PC-3 (cell line): ENCODE results near the gene GLS. TPM values are rescaled to one million over a fixed set of nuclear protein-coding genes. Genes with fewer than 3 reads are reported as not detected.
A peak's percentile ranks its signal among the peaks of the same experiment; 100 is the strongest.

ENCODE experiments used
- ATAC-seq: fragments of 200-7000 bp; cut with Tn5 transposase; 2 replicates; pipeline ENCODE4 v1.9.1; 2020; ENCODE audit warnings: mild to moderate bottlenecking, moderate library complexity
- BruUV-seq: library from RNA; stranded (reverse); fragments of 400-500 nt; replicated peaks from 2 replicates; lab custom pipeline; 2021; lab: Mats Ljungman, UMichigan
- CTCF ChIA-PET: fragments of 300-600 bp; sonication (Branson Sonifier 250); formaldehyde crosslinking; loops from one replicate; lab custom pipeline; 2022; ENCODE audit warnings: antibody characterized with exemption; lab: Charles Lee
- POLR2A ChIA-PET: fragments of 300-600 bp; sonication (Branson Sonifier 250); formaldehyde crosslinking; loops from one replicate; lab custom pipeline; 2022; ENCODE audit warnings: antibody characterized with exemption; ENCODE audit not compliant: unreplicated experiment; lab: Charles Lee
- DNase-seq: peaks from one replicate; pipeline ENCODE4 v3.0.0-alpha.2; 2015
- H2AFZ ChIP-seq: fragments of 300-600 bp; sonication (generic); 2 replicates; pipeline ENCODE4 v1.6.0; 2016; ENCODE audit warnings: antibody characterized with exemption, low read length
- H3F3A ChIP-seq: fragments of 300-600 bp; sonication (generic); one replicate; pipeline ENCODE4 v1.6.0; 2017; ENCODE audit warnings: antibody characterized with exemption, low read length, control low read depth, mild to moderate bottlenecking; ENCODE audit not compliant: unreplicated experiment
- H3K27ac ChIP-seq: fragments of 300-600 bp; sonication (generic); 2 replicates; pipeline ENCODE4 v1.5.1; 2016; ENCODE audit warnings: mild to moderate bottlenecking, low read length
- H3K27me3 ChIP-seq: fragments of 300-600 bp; sonication (generic); 2 replicates; pipeline ENCODE4 v1.6.1; 2016; ENCODE audit warnings: low read length, mixed read lengths
- H3K36me3 ChIP-seq: fragments of 300-600 bp; sonication (generic); 2 replicates; pipeline ENCODE4 v1.6.1; 2016; ENCODE audit warnings: low read depth, mixed run types, low read length, mixed read lengths
- H3K4me1 ChIP-seq: fragments of 300-600 bp; sonication (generic); 2 replicates; pipeline ENCODE4 v1.5.1; 2016; ENCODE audit warnings: low read length; ENCODE audit not compliant: insufficient read depth
- H3K4me2 ChIP-seq: fragments of 300-600 bp; sonication (generic); 2 replicates; pipeline ENCODE4 v1.6.0; 2016; ENCODE audit warnings: low read length
- H3K4me3 ChIP-seq: fragments of 300-600 bp; sonication (generic); 2 replicates; pipeline ENCODE4 v1.5.1; 2016; ENCODE audit warnings: mild to moderate bottlenecking, low read length, mixed read lengths
- H3K79me2 ChIP-seq: fragments of 300-600 bp; sonication (generic); 2 replicates; pipeline ENCODE4 v1.6.1; 2017; ENCODE audit warnings: low read length, mixed read lengths
- H3K9ac ChIP-seq: fragments of 300-600 bp; sonication (generic); 2 replicates; pipeline ENCODE4 v1.6.0; 2016; ENCODE audit warnings: mild to moderate bottlenecking, low read length
- H3K9me2 ChIP-seq: fragments of 300-600 bp; sonication (generic); replicated peaks from 2 replicates; pipeline ENCODE4 v1.6.1; 2016; ENCODE audit warnings: mixed run types, low read length, mixed read lengths
- H3K9me3 ChIP-seq: fragments of 300-600 bp; sonication (generic); 2 replicates; pipeline ENCODE4 v1.6.1; 2016; ENCODE audit warnings: low read length, mixed read lengths
- H4K20me1 ChIP-seq: fragments of 300-600 bp; sonication (generic); 2 replicates; pipeline ENCODE4 v1.6.1; 2016; ENCODE audit warnings: low read length, mixed read lengths
- CTCF ChIP-seq: fragments of 300-600 bp; sonication (generic); conservative IDR thresholded peaks from 2 replicates; pipeline ENCODE4 v1.5.1; 2017; ENCODE audit warnings: antibody characterized with exemption, low read depth, mild to moderate bottlenecking, low read length
- EZH2 ChIP-seq: fragments of 300-600 bp; sonication (generic); IDR thresholded peaks from one replicate; pipeline ENCODE4 v1.6.1; 2017; ENCODE audit warnings: antibody characterized with exemption, mild to moderate bottlenecking, low read length; ENCODE audit not compliant: unreplicated experiment
- EZH2phosphoT487 ChIP-seq: fragments of 300-600 bp; sonication (generic); IDR thresholded peaks from 2 replicates; pipeline ENCODE4 v1.6.1; 2018; ENCODE audit warnings: mild to moderate bottlenecking, antibody characterized with exemption, low read length, borderline replicate concordance
- intact Hi-C: fragments of 100-400 bp; cut with micrococcal nuclease; formaldehyde crosslinking; loops from 2 replicates; pipeline ENCODE4 v1.9.0; 2023
- total RNA-seq: library from RNA; depleted of rRNA; stranded (reverse); fragments of >200 nt; gene quantifications from 2 replicates; pipeline ENCODE4 v1.2.3, GENCODE V29; 2014; rRNA removed

Gene GLS
- total RNA-seq, 1 experiment from 2014 or later, result 67.4 TPM

GRCh38 chr2:191013932-191014652 is 133.5 kb downstream of the GLS start, which contains the start of gene STAT1:
Gene STAT1, minus strand, starts transcription at chr2:191014171. Its CDS starts 4,168 bp downstream, at chr2:191010003.
- no peaks in the 10 kb centered on the region for H4K20me1 ChIP-seq
- H3K9me2 ChIP-seq, result no peaks in the 10 kb centered on the region
- H3K9me3 ChIP-seq, result no peaks in the 10 kb centered on the region
- peaks cover 3% of the 10 kb centered on the region; the same call in 1 of the 2 replicates for H3K36me3 ChIP-seq
- H3K4me2 ChIP-seq, result peak within 1 kb of the TSS; percentile 92
- BruUV-seq, result no TSS peak
- H3K4me1 ChIP-seq, result peaks cover 24% of the 10 kb centered on the region
- H3K79me2 ChIP-seq, result peaks cover 37% of the 10 kb centered on the region
- peak within 1 kb of the TSS; percentile 89 for H2AFZ ChIP-seq
- peak within 1 kb of the TSS; percentile 43 for H3K27ac ChIP-seq
- ATAC-seq (peak; percentile 86), DNase-seq (peak; percentile 94)
- H3K9ac ChIP-seq, result peak within 1 kb of the TSS; percentile 79
- no peaks in the 10 kb centered on the region for H3K27me3 ChIP-seq
- POLR2A ChIA-PET, result interaction anchor here (0.7 kb wide), 1 partner anchor 610 kb away, joined by 5 read pairs; no protein-coding TSS in a partner anchor
- peak within 1 kb of the TSS; percentile 89 for H3K4me3 ChIP-seq
- TF ChIP-seq CTCF, result no peak
- no peak for TF ChIP-seq EZH2
- no peak for TF ChIP-seq EZH2phosphoT487
- CTCF ChIA-PET, result no interaction called here
- H3F3A ChIP-seq, result no peaks in the 10 kb centered on the region
- intact Hi-C loops, result loop anchor here (5.0 kb wide), 1 partner anchor 132 kb away; the partner anchor contains the start of gene GLS

GRCh38 chr2:191014653-191015020 is 134.0 kb downstream of the GLS start:
- TSS peak; percentile 98 for BruUV-seq
- no peaks in the 10 kb centered on the region for H3K27me3 ChIP-seq
- intact Hi-C loops, result loop anchor here (5.0 kb wide), 1 partner anchor 132 kb away; the partner anchor contains the start of gene GLS
- ATAC-seq (no peak), DNase-seq (no peak)
- H4K20me1 ChIP-seq, result no peaks in the 10 kb centered on the region
- peak overlapping the region; percentile 27; the same call in 1 of the 2 replicates for H3K27ac ChIP-seq
- H3K4me2 ChIP-seq, result peak overlapping the region; percentile 92
- no peaks in the 10 kb centered on the region for H3K9me2 ChIP-seq
- H3K4me1 ChIP-seq, result peaks cover 27% of the 10 kb centered on the region
- ChIA-PET CTCF (no interaction called here), POLR2A (interaction anchor here (0.7 kb wide), 1 partner anchor 610 kb away, joined by 5 read pairs; no protein-coding TSS in a partner anchor)
- no peaks in the 10 kb centered on the region for H3K9me3 ChIP-seq
- peak overlapping the region; percentile 79 for H3K9ac ChIP-seq
- peak overlapping the region; percentile 89 for H3K4me3 ChIP-seq
- H2AFZ ChIP-seq, result peak overlapping the region; percentile 89
- H3F3A ChIP-seq, result no peaks in the 10 kb centered on the region
- peaks cover 3% of the 10 kb centered on the region; the same call in 1 of the 2 replicates for H3K36me3 ChIP-seq
- no peak for TF ChIP-seq EZH2phosphoT487
- H3K79me2 ChIP-seq, result peaks cover 37% of the 10 kb centered on the region

Other genes with a start within 250 kb of the GLS start
- gene NAB1, start 231.7 kb upstream of the GLS start, total RNA-seq, result 23.1 and 23.6 TPM in 2 replicates
- gene STAT1, start 133.3 kb downstream of the GLS start, total RNA-seq, result 45.6 and 47.9 TPM in 2 replicates